ENCODE results near the gene EWSR1.

EWSR1 gene

DNA sequence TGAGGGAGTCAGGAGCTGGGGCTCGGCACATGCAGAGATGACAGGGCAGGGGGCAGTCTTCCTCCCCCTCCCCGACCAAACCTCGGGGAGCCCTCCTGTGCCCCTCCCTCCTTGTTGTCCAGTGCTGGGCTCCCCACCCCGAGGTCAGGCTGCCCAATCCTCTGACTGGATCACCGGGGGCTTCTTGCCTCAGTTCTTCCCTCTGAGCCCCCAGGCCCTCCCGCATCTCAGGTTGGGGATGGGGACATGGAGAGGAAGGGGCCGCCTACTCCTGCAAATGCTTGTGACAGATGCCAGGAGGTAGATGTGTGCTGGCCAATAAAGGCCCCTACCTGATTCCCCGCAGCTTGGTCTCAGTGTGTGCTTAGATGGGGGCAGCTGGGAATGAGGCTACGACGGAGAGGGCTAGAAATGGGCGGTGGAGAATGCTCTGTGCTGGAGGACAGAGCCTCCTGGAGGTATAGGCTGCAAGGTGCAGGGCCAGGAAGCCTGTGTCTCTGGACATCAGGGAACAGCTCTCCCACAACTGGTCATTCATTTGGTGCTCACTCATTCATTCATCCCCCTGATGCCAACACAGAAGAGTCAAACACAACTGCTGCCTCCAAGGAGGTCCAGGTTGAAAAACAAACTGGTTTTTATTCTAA lies 8.7 kb upstream of the EWSR1 start:
- H3K9me3 Mint-ChIP-seq (ENCODE audit: low read depth) = no peaks in the 10 kb centered on the region
- H3K4me1 Mint-ChIP-seq (ENCODE audit: low read depth) = peaks cover 4% of the 10 kb centered on the region
- no peaks in the 10 kb centered on the region for H3K27me3 Mint-ChIP-seq
- H3K36me3 Mint-ChIP-seq = no peaks in the 10 kb centered on the region
- H3K27ac Mint-ChIP-seq = no peak overlapping the region
- no peak overlapping the region for H3K4me3 Mint-ChIP-seq

DNA sequence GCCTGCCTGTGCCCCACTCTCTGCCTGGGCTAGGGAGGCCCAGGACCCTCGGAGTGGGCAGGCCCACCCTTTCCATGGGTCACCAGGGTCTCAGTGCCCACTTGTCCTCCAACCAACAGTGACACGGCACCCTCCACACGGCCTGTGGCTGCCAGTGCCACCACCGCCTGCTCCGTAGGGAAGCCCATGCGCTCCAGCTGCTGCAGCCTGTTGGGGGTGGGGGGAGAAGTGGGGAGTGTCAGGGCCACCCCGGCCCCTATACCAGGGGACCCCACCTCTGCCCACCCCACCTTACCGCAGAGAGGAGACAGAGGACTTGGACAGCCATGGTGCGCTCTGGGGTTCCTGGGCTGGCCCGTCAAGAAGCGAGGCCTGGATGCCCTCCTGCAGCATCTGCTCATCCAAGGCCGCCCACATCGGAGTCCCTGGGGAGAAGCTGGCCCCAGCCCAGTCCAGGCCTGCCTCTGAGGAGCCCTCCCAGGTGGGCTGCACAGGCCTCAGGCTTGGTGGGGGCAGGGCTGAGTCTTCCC lies 8.0 kb upstream of the EWSR1 start:
- Mint-ChIP-seq H3K36me3 (no peaks in the 10 kb centered on the region), H3K27me3 (no peaks in the 10 kb centered on the region), H3K4me3 (no peak overlapping the region), H3K9me3 (ENCODE audit: low read depth) (no peaks in the 10 kb centered on the region), H3K27ac (no peak overlapping the region), H3K4me1 (ENCODE audit: low read depth) (peaks cover 4% of the 10 kb centered on the region)

DNA sequence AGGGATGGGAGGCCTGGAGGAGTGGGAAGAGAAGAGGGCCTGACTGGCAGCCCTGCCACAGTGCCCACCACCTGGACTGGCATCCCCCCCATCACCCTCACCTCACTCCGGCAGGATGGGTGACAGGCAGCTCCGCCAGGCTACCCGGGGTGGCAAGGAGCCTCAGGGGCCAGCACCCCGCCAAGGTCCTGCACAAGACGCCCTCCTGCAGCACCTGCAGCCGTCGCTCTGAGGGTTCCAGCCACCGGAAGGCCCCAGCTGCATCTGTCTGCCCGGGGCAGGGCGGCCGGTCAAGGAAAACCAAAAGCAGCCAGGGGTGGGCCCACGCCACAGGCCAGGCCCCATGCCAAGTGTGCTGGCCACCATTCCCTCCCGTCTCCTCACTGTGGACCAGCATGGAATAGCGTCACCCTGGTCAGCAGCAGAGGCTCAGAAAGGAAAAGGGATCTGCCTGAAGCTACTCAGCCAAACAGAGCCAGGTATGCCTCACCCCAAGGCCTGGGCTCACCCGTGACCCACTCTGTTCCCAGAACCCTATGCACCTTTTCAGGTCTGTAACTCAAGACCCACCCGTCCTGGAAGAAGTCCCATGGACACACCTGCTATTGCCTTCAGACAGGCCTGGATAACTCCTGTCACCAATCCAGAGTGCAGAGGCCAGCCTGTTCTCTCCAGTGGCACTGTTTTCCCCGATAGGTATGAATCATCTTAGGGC lies 7.3 kb upstream of the EWSR1 start:
- no peak overlapping the region for H3K4me3 Mint-ChIP-seq
- H3K27me3 Mint-ChIP-seq = no peaks in the 10 kb centered on the region
- no peaks in the 10 kb centered on the region for H3K9me3 Mint-ChIP-seq (ENCODE audit: low read depth)
- no peaks in the 10 kb centered on the region for H3K36me3 Mint-ChIP-seq
- no peak overlapping the region for H3K27ac Mint-ChIP-seq
- peaks cover 4% of the 10 kb centered on the region for H3K4me1 Mint-ChIP-seq (ENCODE audit: low read depth)

- Mint-ChIP-seq H3K4me1 (ENCODE audit: low read depth) (peaks cover 12% of the 10 kb centered on the region), H3K27ac (no peak overlapping the region), H3K9me3 (ENCODE audit: low read depth) (no peaks in the 10 kb centered on the region), H3K36me3 (peaks cover 5% of the 10 kb centered on the region), H3K4me3 (no peak overlapping the region), H3K27me3 (no peaks in the 10 kb centered on the region)
These were observed 4.2 kb upstream of the EWSR1 start for GRCh38 chr22:29263791-29264276.

GRCh38 chr22:29265305-29265704 lies 2.8 kb upstream of the EWSR1 start:
- no peak overlapping the region for H3K27ac Mint-ChIP-seq
- peaks cover 12% of the 10 kb centered on the region for H3K36me3 Mint-ChIP-seq
- no peaks in the 10 kb centered on the region for H3K9me3 Mint-ChIP-seq (ENCODE audit: low read depth)
- no peak overlapping the region for H3K4me3 Mint-ChIP-seq
- H3K27me3 Mint-ChIP-seq = no peaks in the 10 kb centered on the region
- H3K4me1 Mint-ChIP-seq (ENCODE audit: low read depth) = peaks cover 21% of the 10 kb centered on the region

- H3K27me3 Mint-ChIP-seq = no peaks in the 10 kb centered on the region
- H3K9me3 Mint-ChIP-seq (ENCODE audit: low read depth) = no peaks in the 10 kb centered on the region
- no peak overlapping the region for H3K27ac Mint-ChIP-seq
- H3K4me3 Mint-ChIP-seq = peak overlapping the region; percentile 95
- peaks cover 17% of the 10 kb centered on the region for H3K36me3 Mint-ChIP-seq
- H3K4me1 Mint-ChIP-seq (ENCODE audit: low read depth) = peaks cover 27% of the 10 kb centered on the region
These were observed 2.1 kb upstream of the EWSR1 start for GRCh38 chr22:29265929-29266328.

- peaks cover 36% of the 10 kb centered on the region for H3K4me1 Mint-ChIP-seq (ENCODE audit: low read depth)
- H3K27ac Mint-ChIP-seq = peak overlapping the region; percentile 100
- peaks cover 22% of the 10 kb centered on the region for H3K36me3 Mint-ChIP-seq
- H3K4me3 Mint-ChIP-seq = peak overlapping the region; percentile 95
- H3K9me3 Mint-ChIP-seq (ENCODE audit: low read depth) = no peaks in the 10 kb centered on the region
- no peaks in the 10 kb centered on the region for H3K27me3 Mint-ChIP-seq
These were observed 1.3 kb upstream of the EWSR1 start for GRCh38 chr22:29266564-29267461.

DNA sequence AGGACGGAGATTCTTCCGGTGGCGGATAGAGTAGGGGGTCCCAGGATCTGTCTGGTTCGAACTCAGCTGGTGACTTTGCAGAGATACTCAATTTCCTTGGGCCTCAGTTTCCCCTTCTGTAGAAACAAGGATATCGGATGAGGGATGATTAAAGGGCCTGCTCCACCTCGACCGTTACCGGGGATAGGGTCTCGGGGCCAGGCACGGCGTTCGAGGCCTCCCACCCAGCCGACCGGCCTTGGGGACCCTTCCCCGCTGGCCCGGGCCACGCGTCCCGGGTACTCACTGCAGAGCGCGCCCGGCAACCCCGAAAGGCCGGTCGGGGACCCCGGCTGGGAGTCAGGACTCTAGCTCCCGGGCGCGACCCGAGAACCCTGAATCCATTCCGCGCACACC lies 608 bp upstream of the EWSR1 start:
- peaks cover 42% of the 10 kb centered on the region for H3K4me1 Mint-ChIP-seq (ENCODE audit: low read depth)

GRCh38 chr22:29268511-29269229 lies 602 bp downstream of the EWSR1 start:
- Mint-ChIP-seq H3K4me1 (ENCODE audit: low read depth) (peaks cover 54% of the 10 kb centered on the region), H3K36me3 (peaks cover 24% of the 10 kb centered on the region)

More for the DNA sequence above, 608 bp upstream of the EWSR1 start:
- no peaks in the 10 kb centered on the region for H3K9me3 Mint-ChIP-seq (ENCODE audit: low read depth)
- H3K27ac Mint-ChIP-seq = peak overlapping the region; percentile 100
- peak overlapping the region; percentile 95 for H3K4me3 Mint-ChIP-seq
- H3K27me3 Mint-ChIP-seq = no peaks in the 10 kb centered on the region
- peaks cover 24% of the 10 kb centered on the region for H3K36me3 Mint-ChIP-seq

GRCh38 chr22:29269230-29269604 lies 1.1 kb downstream of the EWSR1 start:
- Mint-ChIP-seq H3K27me3 (no peaks in the 10 kb centered on the region), H3K4me1 (ENCODE audit: low read depth) (peaks cover 60% of the 10 kb centered on the region), H3K9me3 (ENCODE audit: low read depth) (no peaks in the 10 kb centered on the region), H3K27ac (peak overlapping the region; percentile 100), H3K36me3 (peaks cover 24% of the 10 kb centered on the region), H3K4me3 (peak overlapping the region; percentile 95)

More at GRCh38 chr22:29268511-29269229, 602 bp downstream of the EWSR1 start:
- Mint-ChIP-seq H3K9me3 (ENCODE audit: low read depth) (no peaks in the 10 kb centered on the region), H3K27me3 (no peaks in the 10 kb centered on the region), H3K27ac (peak overlapping the region; percentile 100), H3K4me3 (peak overlapping the region; percentile 95)

DNA sequence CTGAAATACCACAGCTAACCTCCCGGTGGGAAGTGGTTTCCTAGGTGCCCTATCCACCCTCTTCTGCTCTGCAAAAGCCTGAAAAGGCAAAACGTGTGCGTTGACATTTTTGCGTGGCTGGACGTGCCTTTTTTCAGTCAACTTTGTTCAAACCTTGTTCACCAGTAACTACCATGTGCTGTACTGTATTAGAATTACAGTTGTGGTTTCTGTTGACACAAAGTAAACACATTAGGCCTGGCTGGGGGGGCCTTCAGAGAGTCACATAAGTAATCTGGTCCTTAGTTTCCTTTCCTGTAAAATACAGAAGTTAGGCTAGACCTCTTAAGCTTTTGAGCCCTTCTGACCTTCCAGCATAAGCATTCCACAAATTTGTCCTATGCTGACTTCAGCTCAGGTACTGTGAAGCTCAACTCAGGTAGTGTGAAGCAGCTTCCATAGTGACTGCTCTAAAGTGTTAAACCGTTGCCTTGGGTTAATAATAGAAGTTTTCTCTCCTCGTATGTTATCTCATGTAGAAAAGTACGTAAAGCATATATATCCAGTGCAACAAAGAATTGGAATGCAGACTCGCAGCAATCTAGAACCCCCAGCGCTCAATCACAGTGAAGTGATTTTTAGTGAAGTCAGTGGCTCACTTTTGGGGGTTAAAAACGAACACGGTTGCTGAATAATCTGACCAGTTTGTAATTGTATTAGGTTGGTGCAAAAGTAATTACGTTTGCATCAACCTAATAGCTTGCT lies 1.8 kb downstream of the EWSR1 start:
- no peaks in the 10 kb centered on the region for H3K27me3 Mint-ChIP-seq
- peak overlapping the region; percentile 95 for H3K4me3 Mint-ChIP-seq
- no peaks in the 10 kb centered on the region for H3K9me3 Mint-ChIP-seq (ENCODE audit: low read depth)
- peaks cover 66% of the 10 kb centered on the region for H3K4me1 Mint-ChIP-seq (ENCODE audit: low read depth)
- H3K27ac Mint-ChIP-seq = peak overlapping the region; percentile 100
- H3K36me3 Mint-ChIP-seq = peaks cover 24% of the 10 kb centered on the region

DNA sequence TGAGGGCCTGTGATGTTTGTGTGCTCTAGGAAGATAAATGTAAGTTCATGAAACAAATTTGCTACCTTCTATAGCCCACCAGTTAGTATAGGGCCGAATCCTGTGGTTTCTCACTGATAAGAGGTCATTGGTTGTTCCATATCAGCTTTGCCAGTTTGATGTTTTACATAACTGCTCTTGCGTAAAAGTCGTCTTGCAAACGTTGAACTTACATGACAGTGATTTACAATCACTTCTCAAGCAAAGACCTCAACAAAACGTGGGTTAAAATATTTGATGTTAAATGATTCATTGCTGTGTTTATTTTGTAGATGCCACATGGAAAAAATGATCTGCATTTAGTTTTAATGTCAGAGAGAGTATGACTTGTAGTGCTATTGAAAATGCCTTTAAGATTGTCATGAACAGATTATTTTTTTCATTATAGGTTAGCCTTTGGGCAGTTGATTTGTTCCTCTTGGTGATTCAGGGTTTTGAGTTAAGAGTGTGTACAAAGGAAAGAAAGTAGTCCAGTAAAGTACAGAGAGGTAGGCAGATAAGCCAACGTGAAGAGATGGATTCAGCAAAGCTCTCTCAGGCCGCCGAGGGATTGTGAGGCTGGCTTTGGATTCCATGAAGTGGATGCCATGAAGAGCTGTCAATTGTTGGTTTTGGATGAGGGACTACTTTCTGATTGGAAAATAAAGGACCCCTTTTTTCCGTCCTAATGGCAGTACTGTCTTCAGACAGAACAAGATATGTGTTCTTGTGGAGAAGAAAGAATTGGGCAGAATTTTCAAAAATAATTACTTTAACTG lies 2.6 kb downstream of the EWSR1 start:
- H3K4me3 Mint-ChIP-seq = peak overlapping the region; percentile 95
- H3K27me3 Mint-ChIP-seq = no peaks in the 10 kb centered on the region
- peaks cover 73% of the 10 kb centered on the region for H3K4me1 Mint-ChIP-seq (ENCODE audit: low read depth)
- H3K27ac Mint-ChIP-seq = peak overlapping the region; percentile 100
- peaks cover 26% of the 10 kb centered on the region for H3K36me3 Mint-ChIP-seq
- no peaks in the 10 kb centered on the region for H3K9me3 Mint-ChIP-seq (ENCODE audit: low read depth)

DNA sequence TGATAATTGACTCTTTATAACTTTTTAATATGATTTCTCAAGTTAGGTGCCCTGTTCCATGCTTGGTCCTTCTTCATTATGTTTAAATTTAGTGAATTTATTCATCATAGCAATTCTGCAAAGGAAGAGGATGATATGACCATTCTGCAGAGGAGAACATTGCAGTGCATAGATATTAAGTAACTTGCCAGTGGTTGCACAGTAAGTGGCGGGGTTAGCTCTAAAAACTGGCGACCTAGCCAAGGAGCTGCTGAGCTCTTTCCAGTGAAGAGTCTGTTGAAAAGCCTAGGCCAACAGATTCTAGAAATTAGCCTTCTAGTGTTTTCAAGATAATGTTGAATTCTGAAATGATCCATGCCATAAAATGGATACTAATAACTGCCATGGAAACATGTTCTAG lies 4.6 kb downstream of the EWSR1 start:
- no peaks in the 10 kb centered on the region for H3K27me3 Mint-ChIP-seq
- peaks cover 78% of the 10 kb centered on the region for H3K4me1 Mint-ChIP-seq (ENCODE audit: low read depth)
- H3K4me3 Mint-ChIP-seq = peak overlapping the region; percentile 95
- H3K36me3 Mint-ChIP-seq = peaks cover 31% of the 10 kb centered on the region
- H3K9me3 Mint-ChIP-seq (ENCODE audit: low read depth) = no peaks in the 10 kb centered on the region
- H3K27ac Mint-ChIP-seq = no peak overlapping the region

All from activated naive CD8-positive, alpha-beta T cell (primary cell).